ENCODE data around the gene PPP1R9A.

The PPP1R9A gene

DNA sequence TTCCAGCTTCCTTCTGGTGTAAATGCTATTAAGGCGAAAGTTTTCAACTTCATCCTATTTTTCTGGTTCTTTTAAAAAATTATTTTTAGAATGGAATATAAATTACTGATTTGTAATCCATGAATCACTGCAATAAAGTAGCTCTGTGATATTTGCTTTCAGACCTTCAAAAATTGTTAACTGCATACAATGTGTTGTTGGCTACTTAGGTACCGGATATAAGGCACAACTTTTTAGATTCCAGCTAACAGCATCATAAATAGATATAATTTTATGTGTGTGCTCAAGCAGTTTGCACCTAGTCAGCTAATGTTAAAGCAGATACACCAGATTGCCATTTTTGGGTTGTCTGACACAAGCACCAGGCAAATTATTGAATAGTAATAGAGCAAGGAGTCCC, 358.2 kb downstream of the PPP1R9A start:
- no peak for DNase-seq

DNA sequence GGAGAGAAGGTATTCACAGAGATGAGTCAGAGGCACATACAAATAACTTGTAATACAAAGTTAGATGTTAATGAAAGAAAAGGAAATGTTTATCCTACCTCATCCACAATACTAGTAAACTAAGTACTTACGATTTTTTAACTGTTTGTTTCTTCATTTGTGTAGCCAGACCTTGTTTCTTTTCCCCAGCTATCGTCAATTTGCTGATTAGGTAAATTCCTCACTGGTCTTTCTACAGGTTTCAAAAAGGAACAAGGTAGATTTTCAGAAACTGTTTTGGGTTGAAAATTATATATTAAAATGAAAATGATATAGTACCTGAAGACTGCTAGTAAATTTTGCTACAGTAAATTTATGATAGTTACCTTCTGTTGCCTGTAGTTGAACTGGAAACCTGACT, 360.4 kb downstream of the PPP1R9A start:
- no peak for DNase-seq

DNA sequence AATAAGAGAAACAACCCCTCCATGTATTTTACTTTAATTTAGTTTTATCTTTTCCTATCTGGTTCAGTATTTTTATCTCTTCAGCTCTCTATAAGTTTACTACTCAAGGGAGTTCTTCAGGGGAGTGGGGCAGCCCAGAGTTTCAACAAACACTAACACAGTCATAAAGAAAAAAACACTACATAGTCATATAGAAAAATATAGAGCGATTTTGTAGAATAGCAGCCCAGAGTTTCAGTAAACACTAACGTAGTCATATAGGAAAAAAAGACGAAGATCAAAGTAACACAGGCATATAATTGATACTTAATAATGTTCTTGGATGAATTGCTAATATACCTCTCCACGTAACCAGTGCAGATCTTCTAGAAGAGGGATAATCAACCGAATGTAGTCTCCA, 362.2 kb downstream of the PPP1R9A start:
- no peak for DNase-seq

DNA sequence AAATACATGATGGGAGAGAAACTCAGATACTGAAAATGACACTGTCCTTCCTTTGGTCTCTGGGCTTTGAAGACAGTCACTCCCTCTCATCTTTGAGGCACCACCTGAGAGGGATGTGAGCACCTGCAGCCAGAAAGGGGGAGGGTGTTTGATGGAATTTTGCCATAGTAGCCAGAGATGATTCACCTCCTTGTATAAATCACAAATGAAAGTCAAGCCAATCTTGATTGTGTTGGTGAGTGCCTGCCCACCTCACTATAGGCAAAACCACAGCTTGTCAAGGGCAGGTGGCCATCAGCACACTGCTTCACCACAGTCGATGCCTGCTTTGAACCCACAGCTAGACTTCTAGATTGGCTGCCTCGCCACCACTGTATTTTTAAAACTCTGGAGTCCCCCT, 368.7 kb downstream of the PPP1R9A start:
- DNase-seq: no peak

DNA sequence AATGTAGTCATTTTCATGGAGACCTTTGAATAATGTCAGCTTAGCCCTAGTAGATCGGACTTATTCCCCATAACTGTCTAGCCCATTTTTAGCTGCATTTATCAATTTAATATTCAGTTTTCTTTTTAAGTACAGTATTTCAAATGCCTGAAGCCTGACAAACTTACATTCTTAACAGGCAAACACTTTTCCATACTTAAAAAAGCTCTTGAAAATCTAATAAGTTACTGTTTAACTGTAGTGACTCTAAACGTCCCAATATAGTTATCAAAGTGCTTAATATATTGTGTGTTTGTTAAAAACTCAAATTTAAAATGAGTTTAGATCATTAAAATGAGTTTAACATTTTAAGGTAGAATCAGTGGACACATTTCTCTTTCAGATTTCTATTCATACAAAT, 372.0 kb downstream of the PPP1R9A start:
- no peak for DNase-seq

DNA sequence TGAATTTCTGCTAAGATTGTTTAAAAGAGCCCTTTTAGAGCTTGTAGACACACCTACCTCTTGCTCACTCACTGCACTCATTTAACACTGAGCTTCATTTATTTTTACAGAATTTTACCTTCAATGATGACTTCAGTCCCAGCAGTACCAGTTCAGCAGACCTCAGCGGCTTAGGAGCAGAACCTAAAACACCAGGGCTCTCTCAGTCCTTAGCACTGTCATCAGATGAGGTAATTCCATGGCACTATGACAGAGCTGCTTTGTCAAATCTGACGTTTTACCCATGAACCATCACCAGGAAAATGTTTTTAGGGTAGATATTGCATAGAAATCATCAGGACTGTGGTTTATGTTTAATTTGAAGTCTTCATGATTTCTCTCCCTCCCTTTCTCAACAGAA, 378.7 kb downstream of the PPP1R9A start:
- no peak for DNase-seq

DNA sequence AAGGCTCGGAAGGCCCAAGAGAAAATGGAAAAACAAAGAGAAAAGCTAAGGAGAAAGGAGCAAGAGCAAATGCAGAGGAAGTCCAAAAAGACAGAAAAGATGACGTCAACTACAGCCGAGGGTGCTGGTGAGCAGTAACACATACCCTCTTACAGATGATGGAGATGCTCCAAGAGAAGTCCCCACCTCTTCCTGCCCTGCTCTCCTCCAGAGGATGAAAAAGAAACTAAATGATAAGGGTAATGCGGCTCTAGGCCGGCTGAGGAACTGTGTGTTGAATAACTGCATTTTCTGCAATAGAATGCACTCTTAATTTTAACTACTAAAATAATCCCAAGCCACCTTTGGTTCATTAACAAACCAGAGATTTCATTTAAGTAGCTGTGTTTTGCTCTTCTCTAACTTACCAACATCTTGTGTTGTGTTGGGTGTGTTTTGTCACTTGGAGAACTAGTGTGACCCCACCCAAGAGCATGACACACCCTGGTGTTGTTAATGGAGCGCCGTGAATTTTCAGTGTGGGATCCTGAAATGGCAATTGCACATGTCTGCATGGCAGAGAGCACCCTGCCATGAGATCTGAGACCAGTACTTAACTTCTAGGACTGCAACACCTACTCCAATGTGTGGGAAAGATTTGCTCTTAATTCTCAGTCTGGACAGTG, 382.9 kb downstream of the PPP1R9A start:
- DNase-seq: no peak

DNA sequence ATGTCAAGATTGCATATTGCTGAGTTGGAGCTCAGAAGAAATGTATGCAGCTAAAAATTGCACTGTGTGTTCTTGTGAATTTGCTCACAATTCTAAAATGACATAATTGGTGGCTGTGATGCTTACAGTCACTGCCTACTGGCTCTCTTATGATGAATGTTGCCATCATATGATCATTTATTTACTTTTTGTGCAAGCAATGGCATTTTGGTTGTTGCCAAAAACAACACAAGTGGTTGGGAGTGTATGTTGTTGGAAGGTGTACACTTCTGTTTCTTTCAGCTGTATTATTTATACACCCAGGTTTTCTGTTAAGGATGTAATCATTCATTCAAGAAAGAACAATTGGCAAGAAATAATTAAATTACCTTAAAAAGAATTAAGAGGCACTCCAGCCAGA, 388.0 kb downstream of the PPP1R9A start:
- DNase-seq: no peak

DNA sequence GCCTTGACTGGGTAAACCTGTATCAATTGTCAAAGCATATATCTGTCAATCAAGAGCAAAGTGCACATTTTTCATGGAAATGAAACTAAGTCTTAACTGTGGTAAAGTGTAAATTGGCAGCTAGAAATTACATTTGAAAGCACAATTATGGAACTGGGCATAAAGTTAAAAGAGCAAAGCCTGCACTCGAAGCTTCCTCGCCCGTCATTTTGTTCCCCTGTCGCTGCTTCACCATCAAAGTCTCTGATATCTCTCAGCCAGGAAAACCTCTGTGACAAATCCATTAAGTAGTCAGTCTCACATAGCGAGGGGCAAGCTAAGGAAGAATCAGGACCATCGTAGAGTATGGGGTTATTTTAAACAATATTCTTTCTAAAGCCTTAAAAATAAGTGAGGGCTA, 389.1 kb downstream of the PPP1R9A start:
- DNase-seq: no peak

DNA sequence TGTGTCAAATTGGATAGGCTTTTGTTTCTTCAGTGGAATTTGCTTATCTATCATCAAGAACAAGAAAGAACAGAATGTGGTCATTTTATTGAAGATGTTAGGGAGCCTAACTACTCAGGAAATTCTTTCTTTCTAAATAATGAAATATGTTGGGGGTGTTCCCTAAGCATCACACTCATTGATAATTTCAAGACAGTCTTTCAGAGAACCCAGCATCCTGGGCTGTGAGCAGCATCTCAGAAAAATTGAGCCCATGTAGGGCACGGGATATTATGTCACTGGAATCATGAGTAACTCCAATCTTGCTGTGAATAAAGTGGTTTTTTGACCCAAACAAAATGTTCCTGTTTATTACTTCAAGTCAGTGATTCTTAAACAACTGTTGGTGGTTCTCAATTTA, 389.6 kb downstream of the PPP1R9A start:
- no peak for DNase-seq

DNA sequence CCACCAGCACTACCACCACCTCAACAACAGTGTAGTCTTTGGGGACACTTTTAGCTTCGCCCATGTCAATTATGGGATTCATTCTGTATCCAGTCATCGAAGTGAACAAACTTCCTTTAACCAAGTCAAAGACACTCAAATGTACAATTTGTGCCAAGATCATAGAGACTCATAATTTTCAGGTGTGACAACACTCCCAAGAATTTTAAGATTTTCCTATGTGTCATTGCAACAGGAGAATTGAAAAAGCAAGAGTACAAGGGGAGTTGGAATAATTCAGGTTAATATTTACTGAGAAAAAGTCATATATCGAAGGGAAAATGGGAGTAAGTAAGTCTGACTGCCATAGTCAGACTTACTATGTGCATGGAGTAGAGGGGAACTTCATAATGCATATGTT, 390.7 kb downstream of the PPP1R9A start:
- no peak for DNase-seq

DNA sequence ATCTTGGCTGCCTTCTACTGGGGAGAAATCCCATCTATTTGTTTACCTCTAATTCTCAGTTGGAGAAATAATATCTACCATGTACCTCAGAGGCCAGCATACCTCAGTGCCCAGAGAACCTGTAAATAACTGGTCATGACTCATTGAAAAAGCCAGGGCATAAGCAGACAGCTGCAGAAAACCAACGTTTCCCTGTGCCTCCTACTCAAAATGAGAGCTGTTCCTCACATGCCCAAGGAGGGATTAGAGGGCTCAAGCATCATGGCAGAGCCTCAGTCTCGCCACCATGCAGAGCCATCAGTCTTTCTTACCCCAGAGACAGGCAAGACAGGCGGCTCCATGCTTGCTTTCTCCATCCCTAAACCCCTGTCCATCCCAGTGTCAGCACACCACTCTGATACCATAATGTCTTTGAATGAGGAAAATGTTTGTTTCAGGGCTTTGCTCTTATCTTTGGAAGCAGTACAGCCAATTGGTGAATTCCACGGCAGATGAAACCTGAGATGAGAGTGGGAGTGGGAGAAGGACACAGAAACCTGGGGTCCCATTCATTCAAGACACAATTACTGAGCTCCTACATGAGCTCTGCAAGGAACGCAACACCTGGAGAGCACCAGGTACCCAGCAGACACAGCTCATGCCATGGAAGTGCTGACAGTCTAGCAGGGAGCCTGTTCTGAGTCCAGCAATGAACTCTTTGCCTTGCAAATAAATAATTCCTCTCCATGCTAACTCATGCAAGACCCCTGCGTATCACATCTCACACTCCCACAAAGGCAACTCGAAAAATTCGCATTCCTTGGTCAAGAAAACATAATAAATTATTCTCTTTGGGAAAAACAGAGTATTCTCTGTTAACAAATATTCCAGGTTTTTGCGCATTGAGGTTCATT, 395.9 kb downstream of the PPP1R9A start:
- no peak for DNase-seq

DNA sequence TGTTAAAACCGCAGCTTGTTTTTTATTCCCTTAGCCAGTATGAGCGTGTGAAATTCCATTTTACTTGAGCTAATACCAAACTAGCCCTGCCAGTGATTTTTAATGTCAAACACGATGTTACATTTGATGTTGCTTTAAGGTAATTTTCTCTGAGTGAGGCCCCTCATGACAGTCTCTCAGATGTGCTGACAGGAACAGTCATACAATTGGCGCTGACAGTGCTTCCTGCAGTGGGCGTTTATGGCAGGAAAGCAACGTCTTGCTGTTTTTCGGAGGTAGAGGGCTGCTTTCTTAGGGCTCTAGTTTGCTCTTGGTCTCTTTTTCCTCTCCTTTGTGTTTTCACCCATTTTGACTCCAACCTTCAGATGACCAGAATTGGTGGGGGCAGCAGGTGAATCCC, 397.6 kb downstream of the PPP1R9A start:
- DNase-seq: no peak

DNA sequence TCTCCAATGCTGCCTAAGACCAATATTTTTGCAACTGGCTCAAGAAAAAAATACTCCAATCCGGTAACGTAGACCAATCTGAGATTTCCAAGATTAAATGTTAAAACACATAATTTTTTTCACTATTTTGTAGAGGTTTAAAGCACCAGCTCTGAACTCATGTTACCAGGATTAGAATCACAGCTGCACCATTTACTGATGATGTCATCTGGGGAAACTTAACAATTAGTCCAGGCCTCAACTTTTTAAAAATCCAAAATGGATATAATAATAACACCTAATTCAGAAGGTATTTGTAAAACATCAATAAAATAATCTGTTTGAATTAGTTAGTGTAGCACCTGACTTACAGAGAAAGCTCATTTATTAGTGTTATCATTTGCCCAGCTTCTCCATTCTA, 402.6 kb downstream of the PPP1R9A start:
- no peak for DNase-seq

DNA sequence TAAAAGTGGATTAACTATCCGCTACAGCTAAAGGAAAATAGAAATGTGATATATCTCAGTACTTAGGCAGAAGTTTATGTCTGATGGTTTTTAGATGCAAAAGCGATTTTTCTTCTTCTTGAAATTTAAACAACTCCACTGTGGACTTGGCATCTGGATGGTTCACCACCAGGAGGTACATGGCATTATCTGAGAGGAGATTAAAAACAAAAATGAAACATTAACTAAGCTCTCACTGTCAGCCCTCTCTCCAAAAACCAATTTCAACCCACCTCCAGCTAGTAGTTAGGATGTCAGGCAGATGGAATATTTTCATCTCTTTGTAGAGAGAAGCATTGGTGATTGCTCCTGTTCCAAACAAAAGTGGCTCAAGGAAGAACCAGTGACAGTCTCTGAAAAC, 404.0 kb downstream of the PPP1R9A start:
- no peak for DNase-seq

DNA sequence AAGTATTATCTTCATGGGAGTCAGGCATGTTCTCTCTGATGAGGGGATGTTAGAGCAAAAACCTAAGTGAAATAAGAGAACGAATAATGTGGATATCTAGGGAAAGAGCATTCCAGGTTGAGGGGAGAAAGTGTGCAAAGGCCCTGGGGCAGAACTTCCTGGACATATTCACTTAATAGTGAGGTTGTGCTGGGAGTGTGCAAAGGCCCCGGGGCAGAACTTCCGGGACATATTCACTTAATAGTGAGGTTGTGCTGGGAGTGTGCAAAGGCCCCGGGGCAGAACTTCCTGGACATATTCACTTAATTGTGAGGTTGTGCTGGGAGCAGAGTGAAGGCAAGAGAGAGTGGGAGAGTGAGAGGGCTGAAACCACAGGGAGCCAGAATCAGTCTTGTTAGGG, 405.2 kb downstream of the PPP1R9A start:
- DNase-seq: no peak

DNA sequence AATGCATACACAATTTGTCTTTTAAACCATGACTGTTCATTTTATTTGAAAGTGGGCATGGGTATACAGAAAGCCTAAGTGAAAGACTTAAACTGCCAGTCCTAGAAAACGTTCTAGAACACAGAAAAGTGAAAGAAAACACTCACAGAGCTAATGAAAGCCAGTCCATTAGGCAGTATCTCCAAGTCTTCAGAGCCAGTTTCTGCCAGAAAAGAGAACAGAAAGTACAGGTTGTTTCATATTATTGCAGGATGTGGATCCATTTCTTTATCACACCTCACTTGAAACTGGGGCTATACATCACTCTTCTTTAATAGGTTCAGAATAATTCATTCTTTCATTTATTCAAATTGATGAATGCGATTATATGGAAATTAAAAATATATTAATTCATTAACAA, 409.2 kb downstream of the PPP1R9A start:
- DNase-seq: no peak

DNA sequence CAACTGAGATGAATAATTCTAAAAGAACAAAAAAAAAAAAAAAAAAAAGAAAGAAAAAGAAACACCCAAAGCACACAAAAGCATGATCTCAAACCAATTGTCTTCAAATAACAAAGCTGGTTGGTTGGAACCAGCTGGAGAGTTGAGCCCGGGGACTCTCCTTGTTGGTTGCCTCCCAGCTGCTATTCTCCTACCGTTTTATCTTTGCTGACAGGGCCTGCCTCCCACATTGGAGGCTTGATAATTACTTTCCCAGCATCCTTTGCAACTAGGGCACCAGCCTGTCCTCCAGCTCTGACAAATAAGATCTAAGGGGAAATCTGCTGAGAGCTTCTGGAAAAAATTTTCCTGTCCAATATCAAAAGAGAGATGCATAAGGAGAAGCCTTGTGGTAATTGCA, 410.2 kb downstream of the PPP1R9A start:
- no peak for DNase-seq

DNA sequence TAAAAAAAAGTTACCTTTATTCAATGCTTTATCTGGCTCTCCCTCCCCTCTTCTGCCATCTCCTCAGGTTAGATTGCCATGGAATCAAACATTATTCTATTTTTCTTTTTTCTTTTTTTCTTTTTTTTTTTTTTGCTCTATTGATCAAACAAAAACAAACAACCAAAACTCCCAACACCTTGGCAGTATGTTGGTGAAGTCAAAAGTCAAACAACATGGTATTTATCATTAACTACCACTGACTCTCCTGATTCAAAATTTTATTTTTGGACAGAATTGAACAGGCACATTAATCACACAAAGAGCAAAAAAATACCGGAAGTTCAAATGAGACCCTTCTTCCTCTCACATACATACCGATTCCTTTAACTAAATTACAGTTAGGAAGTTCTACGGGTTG, 410.6 kb downstream of the PPP1R9A start:
- DNase-seq: no peak

DNA sequence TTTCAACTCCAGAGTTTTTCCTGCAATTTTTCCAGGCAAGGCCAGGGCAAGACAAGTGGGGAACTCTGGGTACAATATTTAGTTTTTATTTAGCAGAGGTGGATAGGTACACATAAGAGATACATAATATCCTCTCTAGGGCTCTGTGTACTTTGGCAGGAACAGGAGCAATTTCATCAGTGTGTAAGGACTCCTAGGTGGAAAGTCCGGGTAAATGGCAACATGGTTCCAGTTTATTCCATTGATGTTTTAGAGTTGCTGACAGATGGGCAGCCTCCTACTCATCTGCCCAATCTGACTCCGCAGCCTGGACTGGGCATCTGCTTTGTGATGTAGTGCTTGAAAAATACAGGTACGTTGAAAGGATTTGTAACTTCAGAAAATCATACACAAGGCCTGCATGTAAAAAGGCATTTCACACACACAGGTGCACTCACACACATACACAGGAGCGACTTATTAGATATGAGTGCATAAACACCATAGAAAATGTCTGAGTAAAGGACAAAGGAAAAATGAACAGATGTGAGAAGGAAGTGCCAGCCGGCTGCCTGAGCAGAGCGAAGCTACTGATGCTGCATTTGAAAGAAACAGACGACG, 411.2 kb downstream of the PPP1R9A start:
- DNase-seq: no peak

DNA sequence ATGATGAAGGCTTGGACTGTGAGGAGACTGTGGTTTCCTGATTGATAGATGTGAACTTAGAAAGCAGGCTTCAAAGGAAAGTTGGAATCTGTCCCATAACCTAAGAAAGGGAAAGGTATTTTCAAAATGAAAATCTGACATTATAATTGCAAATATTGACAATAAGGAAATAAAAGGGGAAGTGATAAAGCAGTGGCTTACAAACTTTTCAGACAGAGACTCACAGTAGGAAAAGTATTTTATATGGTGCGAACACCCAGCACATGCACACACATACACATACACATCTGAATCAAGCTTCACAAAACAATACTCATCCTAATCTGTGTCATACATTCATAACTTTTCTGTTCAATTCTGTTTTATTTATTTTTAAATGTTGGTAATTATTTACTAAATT, 412.2 kb downstream of the PPP1R9A start:
- DNase-seq: no peak

DNA sequence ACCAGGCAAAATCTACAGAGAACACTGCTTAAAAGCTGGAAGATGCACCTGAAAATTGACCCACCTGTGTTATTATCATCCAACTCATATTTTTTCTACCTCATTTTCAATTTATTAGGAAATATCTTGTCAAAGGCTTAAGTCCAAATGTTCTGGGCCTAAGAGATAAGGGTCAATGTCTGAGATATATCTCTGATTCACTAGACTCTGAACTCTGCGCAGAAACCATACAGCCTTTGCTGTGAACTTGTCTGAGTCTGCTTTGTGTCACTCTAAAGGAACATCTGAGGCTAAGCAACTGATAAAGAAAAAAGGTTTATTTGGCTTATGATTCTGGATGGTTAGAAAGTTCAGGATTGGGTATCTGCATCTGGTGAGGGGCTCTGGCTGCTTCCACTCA, 413.3 kb downstream of the PPP1R9A start:
- no peak for DNase-seq

DNA sequence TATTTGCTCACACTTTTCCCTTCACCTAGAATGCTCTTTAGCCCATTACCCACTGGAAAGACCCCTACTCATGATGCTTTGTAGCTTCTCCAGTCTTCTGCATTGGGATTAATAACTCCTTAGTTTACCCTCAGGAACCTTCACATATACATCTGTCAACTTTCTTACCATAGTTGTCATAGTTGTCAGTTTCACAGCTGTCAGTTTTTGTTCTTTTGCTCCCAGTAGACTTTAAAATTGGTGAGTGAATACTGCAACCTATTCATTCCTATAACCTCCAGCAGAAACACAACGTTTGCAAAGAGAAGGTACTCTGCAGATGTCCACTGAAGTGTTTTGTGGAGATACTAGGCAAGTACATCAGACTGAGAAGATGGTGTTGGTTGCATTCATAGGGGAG, 414.3 kb downstream of the PPP1R9A start:
- DNase-seq: no peak

DNA sequence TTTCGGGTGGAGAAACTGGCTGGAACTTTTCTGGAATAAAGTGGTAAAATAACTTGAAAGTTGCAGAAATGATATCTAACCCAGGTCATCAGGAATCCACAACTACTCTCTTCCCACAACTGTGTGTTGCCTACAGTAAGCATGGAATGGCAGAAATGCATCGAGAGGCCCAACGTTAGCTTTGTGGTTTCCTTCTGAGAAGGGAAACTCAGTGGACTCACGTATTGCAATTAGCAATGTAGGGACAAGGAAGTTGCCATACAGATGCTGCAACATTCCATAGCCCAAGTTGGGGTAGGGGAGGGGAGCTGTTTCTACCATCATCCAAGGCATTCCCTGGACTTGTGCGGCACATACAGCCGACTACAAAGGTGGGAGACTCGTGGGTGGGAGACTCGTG, 415.0 kb downstream of the PPP1R9A start:
- no peak for DNase-seq

All from C1 segment of cervical spinal cord (tissue), 14 donors.